ENCODE data around the gene EBI3.
"Not testable (repeated sequence)": the region's sequence is repeated elsewhere in the genome, so short reads cannot be mapped to it uniquely, and the experiment has no call there.

The EBI3 gene

GRCh38 chr19:4229179-4229931 lies at the start of gene EBI3:
Gene EBI3, plus strand, starts transcription at chr19:4229523. Its CDS starts 28 bp downstream, at chr19:4229551.
- DNase-seq = peak; percentile 82

GRCh38 chr19:4181053-4181508 lies 48.2 kb upstream of the EBI3 start:
- DNase-seq = no peak

- peak; percentile 94 for DNase-seq
Observed at GRCh38 chr19:4182084-4182810, 47.1 kb upstream of the EBI3 start, which contains the start of the genes ANKRD24 and SIRT6. Gene ANKRD24, plus strand, starts transcription at chr19:4182689. Its CDS starts 3,737 bp downstream, at chr19:4186426. Gene SIRT6, minus strand, starts transcription at chr19:4182563. Its CDS starts 24 bp downstream, at chr19:4182539.

- no peak for DNase-seq
Observed at GRCh38 chr19:4183967-4184717, 45.2 kb upstream of the EBI3 start.

- DNase-seq = no peak
Observed at GRCh38 chr19:4184718-4185352, 44.5 kb upstream of the EBI3 start.

- DNase-seq = no peak
Observed at GRCh38 chr19:4185413-4186086, 43.8 kb upstream of the EBI3 start.

GRCh38 chr19:4186087-4186993 lies 43.0 kb upstream of the EBI3 start:
- peak; percentile 70 for DNase-seq

- no peak for DNase-seq
Observed at GRCh38 chr19:4187313-4188122, 41.8 kb upstream of the EBI3 start.

GRCh38 chr19:4189641-4190040 lies 39.7 kb upstream of the EBI3 start:
- no peak for DNase-seq

- not testable (repeated sequence) for DNase-seq
Observed at GRCh38 chr19:4192537-4192936, 36.8 kb upstream of the EBI3 start.

- no peak for DNase-seq
Observed at GRCh38 chr19:4194353-4194752, 35.0 kb upstream of the EBI3 start.

- DNase-seq = no peak
Observed at GRCh38 chr19:4196009-4196408, 33.3 kb upstream of the EBI3 start.

GRCh38 chr19:4196587-4197148 lies 32.7 kb upstream of the EBI3 start:
- no peak for DNase-seq

- DNase-seq = no peak
Observed at GRCh38 chr19:4197228-4197624, 32.1 kb upstream of the EBI3 start.

GRCh38 chr19:4197625-4198466 lies 31.5 kb upstream of the EBI3 start:
- DNase-seq = no peak

GRCh38 chr19:4198467-4199126 lies 30.7 kb upstream of the EBI3 start:
- DNase-seq = no peak

- DNase-seq = no peak
Observed at GRCh38 chr19:4199699-4200293, 29.5 kb upstream of the EBI3 start.
